HFFc6 (cell line): Measurements from ENCODE around the gene TAS2R39. TPM values are rescaled to one million over a fixed set of nuclear protein-coding genes. Genes with fewer than 3 reads are reported as not detected.

Experiments used
- DNase-seq: peaks from one replicate; pipeline ENCODE4 v3.0.0-alpha.2; 2018
- H3K27ac Mint-ChIP-seq: 2 replicates; pipeline ENCODE4 v1.8.0; 2020; ENCODE audit warnings: mild to moderate bottlenecking, mixed read lengths
- H3K27me3 Mint-ChIP-seq: 2 replicates; pipeline ENCODE4 v1.8.0; 2021; ENCODE audit warnings: mild to moderate bottlenecking, moderate library complexity, mixed read lengths; ENCODE audit not compliant: insufficient read depth
- H3K36me3 Mint-ChIP-seq: 2 replicates; pipeline ENCODE4 v1.8.0; 2021; ENCODE audit warnings: low read depth, mixed read lengths
- H3K4me1 Mint-ChIP-seq: 2 replicates; pipeline ENCODE4 v1.8.0; 2020; ENCODE audit warnings: low read depth, mixed read lengths
- H3K4me3 Mint-ChIP-seq: 2 replicates; pipeline ENCODE4 v1.8.0; 2020; ENCODE audit warnings: mild to moderate bottlenecking, moderate library complexity, mixed read lengths
- H3K9me3 Mint-ChIP-seq: 2 replicates; pipeline ENCODE4 v1.8.0; 2020; ENCODE audit warnings: mild to moderate bottlenecking, mixed read lengths
- total RNA-seq, 6 experiments: library from RNA; stranded (reverse); fragmentation: NEBNext Ultra II Directional; extraction: Animal tissue kit (Norgen Biotek cat#: 25700); gene quantifications; 2 replicates in 1 of 6; 3 replicates in 5 of 6; pipeline ENCODE4 v1.2.3, GENCODE V29; 2021
- TF ChIP-seq, protein P1 (sequence below): fragments of 200-600 bp; sonication (generic); IDR thresholded peaks from 2 replicates; pipeline ENCODE4 v1.5.0; 2021; ENCODE audit warnings: antibody characterized with exemption, mild to moderate bottlenecking

TAS2R39 gene
- total RNA-seq, 6 experiments from 2014 or later, result not detected

DNA sequence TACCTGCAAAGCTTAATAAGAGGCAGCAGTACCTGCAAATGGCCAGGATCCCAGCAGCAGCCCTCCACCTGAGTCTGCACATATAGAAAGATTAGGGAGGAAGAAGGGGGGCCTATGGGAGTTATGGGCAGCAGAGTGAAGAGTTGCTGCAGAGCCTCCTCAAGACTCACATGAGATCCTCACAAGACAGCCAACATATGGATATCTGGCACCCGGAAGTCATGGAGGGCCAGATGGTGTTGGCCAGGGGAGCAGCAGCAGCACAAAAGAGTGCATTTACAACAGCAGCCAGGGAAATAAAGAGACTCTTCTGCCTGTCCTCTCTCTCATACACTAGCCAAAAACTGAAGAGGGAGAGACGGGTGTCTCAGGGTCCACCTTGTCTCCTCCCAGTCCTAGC lies 34.6 kb downstream of the TAS2R39 start:
- TF ChIP-seq, protein P1, sequence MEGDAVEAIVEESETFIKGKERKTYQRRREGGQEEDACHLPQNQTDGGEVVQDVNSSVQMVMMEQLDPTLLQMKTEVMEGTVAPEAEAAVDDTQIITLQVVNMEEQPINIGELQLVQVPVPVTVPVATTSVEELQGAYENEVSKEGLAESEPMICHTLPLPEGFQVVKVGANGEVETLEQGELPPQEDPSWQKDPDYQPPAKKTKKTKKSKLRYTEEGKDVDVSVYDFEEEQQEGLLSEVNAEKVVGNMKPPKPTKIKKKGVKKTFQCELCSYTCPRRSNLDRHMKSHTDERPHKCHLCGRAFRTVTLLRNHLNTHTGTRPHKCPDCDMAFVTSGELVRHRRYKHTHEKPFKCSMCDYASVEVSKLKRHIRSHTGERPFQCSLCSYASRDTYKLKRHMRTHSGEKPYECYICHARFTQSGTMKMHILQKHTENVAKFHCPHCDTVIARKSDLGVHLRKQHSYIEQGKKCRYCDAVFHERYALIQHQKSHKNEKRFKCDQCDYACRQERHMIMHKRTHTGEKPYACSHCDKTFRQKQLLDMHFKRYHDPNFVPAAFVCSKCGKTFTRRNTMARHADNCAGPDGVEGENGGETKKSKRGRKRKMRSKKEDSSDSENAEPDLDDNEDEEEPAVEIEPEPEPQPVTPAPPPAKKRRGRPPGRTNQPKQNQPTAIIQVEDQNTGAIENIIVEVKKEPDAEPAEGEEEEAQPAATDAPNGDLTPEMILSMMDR, result no peak
- H3K27me3 Mint-ChIP-seq, result peaks cover 18% of the 10 kb centered on the region
- peaks cover 7% of the 10 kb centered on the region for H3K4me1 Mint-ChIP-seq
- H3K27ac Mint-ChIP-seq, result no peak overlapping the region
- no peak overlapping the region for H3K4me3 Mint-ChIP-seq
- DNase-seq, result no peak
- H3K36me3 Mint-ChIP-seq, result no peaks in the 10 kb centered on the region
- H3K9me3 Mint-ChIP-seq, result no peaks in the 10 kb centered on the region

DNA sequence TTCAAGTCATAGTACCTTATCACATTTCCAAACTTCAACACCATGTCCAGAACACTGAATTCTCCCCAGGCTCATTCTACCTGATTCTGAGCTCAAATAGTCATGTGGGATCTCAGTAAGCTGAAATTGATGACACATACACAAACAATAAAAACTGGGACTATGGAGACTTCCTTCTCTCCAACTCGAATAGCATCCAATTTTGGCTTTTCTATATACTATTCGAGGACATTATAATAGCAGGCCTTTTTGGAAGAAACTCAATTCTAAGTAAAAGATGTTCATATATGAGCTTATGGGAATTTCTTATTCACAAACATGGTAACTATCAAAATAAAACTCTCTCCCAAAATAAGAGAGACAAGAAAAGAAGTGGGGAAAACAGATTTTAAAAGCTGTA lies 38.1 kb downstream of the TAS2R39 start:
- TF ChIP-seq, protein P1, result no peak
- Mint-ChIP-seq H3K4me3 (no peak overlapping the region), H3K9me3 (no peaks in the 10 kb centered on the region), H3K27me3 (peaks cover 23% of the 10 kb centered on the region), H3K27ac (no peak overlapping the region), H3K4me1 (peaks cover 1% of the 10 kb centered on the region), H3K36me3 (no peaks in the 10 kb centered on the region)
- no peak for DNase-seq

DNA sequence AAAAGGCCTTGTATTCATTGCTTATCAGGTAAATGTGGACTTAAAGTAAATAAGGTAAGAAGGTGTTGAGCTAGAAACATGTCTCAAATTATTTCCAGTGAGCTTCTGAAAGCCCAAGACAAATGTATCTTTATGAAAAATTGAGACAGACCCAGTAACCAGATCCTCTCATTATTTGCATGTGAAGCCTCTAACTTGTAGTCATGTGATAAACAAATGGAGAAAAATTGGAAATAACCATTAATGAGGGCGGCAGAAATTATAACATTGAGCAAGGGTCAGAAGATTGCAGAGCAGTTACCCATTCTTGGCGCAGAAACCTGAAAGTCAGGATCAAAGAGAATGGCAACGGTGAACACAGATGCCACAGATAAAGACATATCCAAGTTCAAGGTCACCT lies 38.5 kb downstream of the TAS2R39 start, which contains the start of gene TAS2R40:
Gene TAS2R40 (plus strand): TSS at position 301 of the 400 bp plus-strand sequence. CDS start 42 bp downstream, at position 343.
- DNase-seq, result no peak
- H3K9me3 Mint-ChIP-seq, result no peaks in the 10 kb centered on the region
- peaks cover 25% of the 10 kb centered on the region for H3K27me3 Mint-ChIP-seq
- no peak within 1 kb of the TSS for H3K27ac Mint-ChIP-seq
- H3K36me3 Mint-ChIP-seq, result no peaks in the 10 kb centered on the region
- TF ChIP-seq, protein P1, result no peak
- H3K4me3 Mint-ChIP-seq, result no peak within 1 kb of the TSS
- no peaks in the 10 kb centered on the region for H3K4me1 Mint-ChIP-seq

DNA sequence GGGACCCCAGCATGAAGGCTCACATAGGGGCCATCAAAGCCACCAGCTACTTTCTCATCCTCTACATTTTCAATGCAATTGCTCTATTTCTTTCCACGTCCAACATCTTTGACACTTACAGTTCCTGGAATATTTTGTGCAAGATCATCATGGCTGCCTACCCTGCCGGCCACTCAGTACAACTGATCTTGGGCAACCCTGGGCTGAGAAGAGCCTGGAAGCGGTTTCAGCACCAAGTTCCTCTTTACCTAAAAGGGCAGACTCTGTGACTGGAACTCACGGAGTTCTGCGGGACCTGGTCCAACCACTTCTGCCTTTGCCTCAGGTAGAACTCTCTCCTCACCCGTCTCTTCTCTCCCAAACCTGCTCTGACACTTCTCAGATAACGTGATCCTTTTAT lies 39.6 kb downstream of the TAS2R39 start:
- Mint-ChIP-seq H3K27me3 (peaks cover 23% of the 10 kb centered on the region), H3K27ac (no peak overlapping the region), H3K36me3 (no peaks in the 10 kb centered on the region), H3K4me3 (no peak overlapping the region), H3K4me1 (no peaks in the 10 kb centered on the region), H3K9me3 (no peaks in the 10 kb centered on the region)
- DNase-seq, result no peak
- TF ChIP-seq, protein P1, result no peak

DNA sequence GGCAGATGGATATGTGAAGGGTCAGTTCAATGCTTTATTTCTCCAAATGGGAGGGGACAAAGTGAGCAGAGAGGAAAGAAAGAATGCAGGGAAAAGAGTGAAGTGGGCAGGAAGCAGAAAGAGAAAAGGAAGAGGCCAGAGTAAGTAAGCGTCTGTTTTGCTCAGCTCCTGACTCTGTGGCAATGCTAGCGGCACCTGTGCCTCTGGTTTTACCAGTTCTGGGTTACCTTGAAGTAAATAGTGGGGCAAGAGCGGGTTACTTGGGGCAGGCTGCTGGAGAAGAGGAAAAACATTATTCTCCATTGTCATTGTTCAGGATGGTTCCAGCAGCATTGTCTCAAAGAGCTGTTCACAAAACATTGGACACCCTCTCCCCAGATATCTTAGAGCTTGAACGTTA lies 40.6 kb downstream of the TAS2R39 start:
- no peaks in the 10 kb centered on the region for H3K9me3 Mint-ChIP-seq
- H3K4me3 Mint-ChIP-seq, result no peak overlapping the region
- TF ChIP-seq, protein P1, result no peak
- DNase-seq, result no peak
- H3K27ac Mint-ChIP-seq, result no peak overlapping the region
- no peaks in the 10 kb centered on the region for H3K36me3 Mint-ChIP-seq
- peaks cover 16% of the 10 kb centered on the region for H3K27me3 Mint-ChIP-seq
- no peaks in the 10 kb centered on the region for H3K4me1 Mint-ChIP-seq

DNA sequence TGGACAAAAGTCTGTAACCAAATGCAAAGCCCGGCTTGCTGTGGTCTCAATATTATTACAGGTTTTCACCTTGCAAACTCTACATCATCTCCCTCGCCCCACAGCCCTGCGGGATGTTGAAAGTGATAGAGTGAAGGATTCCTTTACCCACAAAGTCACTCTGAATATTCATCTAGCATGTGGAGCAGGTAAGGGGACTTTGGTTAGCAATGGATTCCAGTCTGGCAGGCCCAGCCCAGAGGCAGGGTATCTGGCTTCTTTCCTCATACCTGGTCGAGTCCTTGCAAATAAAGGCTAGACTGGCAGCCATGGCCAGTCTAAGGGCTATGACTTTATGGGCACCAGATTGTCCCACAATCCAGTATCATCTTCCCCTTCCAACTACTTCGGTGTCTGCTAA lies 41.8 kb downstream of the TAS2R39 start:
- Mint-ChIP-seq H3K4me1 (no peaks in the 10 kb centered on the region), H3K36me3 (no peaks in the 10 kb centered on the region), H3K4me3 (no peak overlapping the region), H3K27me3 (peaks cover 16% of the 10 kb centered on the region), H3K27ac (no peak overlapping the region), H3K9me3 (no peaks in the 10 kb centered on the region)
- DNase-seq, result no peak
- TF ChIP-seq, protein P1, result no peak
